ENCODE results near the gene EAF1.
A peak's percentile ranks its signal among the peaks of the same experiment; 100 is the strongest.

Gene EAF1

GRCh38 chr3:15460891-15461531 lies 33.6 kb downstream of the EAF1 start:
- H3K27ac ChIP-seq: peak overlapping the region; percentile 12
- TF ChIP-seq ZFX (IDR thresholded peaks at IDR 0.05) (no peak), CTCF (conservative IDR thresholded peaks at IDR 0.05) (no peak)

GRCh38 chr3:15462451-15462850 lies 35.1 kb downstream of the EAF1 start:
- no peak for TF ChIP-seq ZFX (IDR thresholded peaks at IDR 0.05)
- no peak for TF ChIP-seq CTCF (conservative IDR thresholded peaks at IDR 0.05)
- H3K27ac ChIP-seq: no peak overlapping the region

- no peak for TF ChIP-seq ZFX (IDR thresholded peaks at IDR 0.05)
- no peak for TF ChIP-seq CTCF (conservative IDR thresholded peaks at IDR 0.05)
- H3K27ac ChIP-seq: no peak overlapping the region
Observed at GRCh38 chr3:15465876-15466585, 38.6 kb downstream of the EAF1 start.

- TF ChIP-seq ZFX (IDR thresholded peaks at IDR 0.05): no peak
- TF ChIP-seq CTCF (conservative IDR thresholded peaks at IDR 0.05): no peak
- H3K27ac ChIP-seq: no peak overlapping the region
Observed at GRCh38 chr3:15467227-15468181, 40.1 kb downstream of the EAF1 start.

- TF ChIP-seq ZFX (IDR thresholded peaks at IDR 0.05): no peak
- no peak for TF ChIP-seq CTCF (conservative IDR thresholded peaks at IDR 0.05)
- H3K27ac ChIP-seq: no peak overlapping the region
Observed at GRCh38 chr3:15470261-15470660, 42.9 kb downstream of the EAF1 start.

GRCh38 chr3:15470849-15471248 lies 43.5 kb downstream of the EAF1 start:
- TF ChIP-seq CTCF (conservative IDR thresholded peaks at IDR 0.05) (no peak), ZFX (IDR thresholded peaks at IDR 0.05) (no peak)
- H3K27ac ChIP-seq: no peak overlapping the region

Data from C4-2B (cell line).